Sigmoid colon (tissue), 7 donors: ENCODE measurements around the gene NAE1. TPM values are rescaled to one million over a fixed set of nuclear protein-coding genes. Genes with fewer than 3 reads are reported as not detected.

Experiments
- DNase-seq: peaks from one replicate; pipeline ENCODE4 v3.0.0-alpha.2; 2019
- H3K27ac ChIP-seq, 4 donors: fragments of 200-600 bp; sonication (generic); one replicate each; pipeline ENCODE4 v1.5.1; 2016 to 2019; ENCODE audit warnings: mild to moderate bottlenecking in 1 of 4
- H3K27me3 ChIP-seq, 3 donors: fragments of 200-600 bp; sonication (generic); one replicate each; pipeline ENCODE4 v1.5.1; 2019; ENCODE audit warnings: mild to moderate bottlenecking in 1 of 3
- H3K36me3 ChIP-seq, 4 donors: fragments of 200-600 bp; sonication (generic); one replicate each; pipeline ENCODE4 v1.5.1; 2016 to 2019
- H3K4me1 ChIP-seq, 4 donors: fragments of 200-600 bp; sonication (generic); one replicate each; pipeline ENCODE4 v1.5.1; 2017 to 2019
- H3K4me3 ChIP-seq, 4 donors: fragments of 200-600 bp; sonication (generic); one replicate each; pipeline ENCODE4 v1.5.1; 2017 to 2019; ENCODE audit warnings: mild to moderate bottlenecking in 2 of 4, moderate library complexity in 1 of 4
- H3K9me3 ChIP-seq, 4 donors: fragments of 200-600 bp in 3 of 4; sonication (generic) in 3 of 4; one replicate each; pipeline versions ENCODE4 v1.5.1 to v1.6.1; 2013 to 2019
- CTCF ChIP-seq, 4 experiments: fragments of 450-650 bp in 3 of 4; fragments of 200-600 bp in 1 of 4; IDR thresholded peaks; one replicate each; pipeline ENCODE4 v1.5.1; 2016 to 2019; ENCODE audit warnings: antibody characterized with exemption in 4 of 4, mild to moderate bottlenecking in 3 of 4, moderate library complexity in 2 of 4
- EP300 ChIP-seq, 4 donors: sonication (generic); formaldehyde crosslinking; IDR thresholded peaks; one replicate each; pipeline ENCODE4 v1.6.1; 2017; ENCODE audit warnings: antibody characterized with exemption in 4 of 4
- POLR2A ChIP-seq, 2 donors: fragments of 450-650 bp; IDR thresholded peaks; one replicate each; pipeline ENCODE4 v1.6.1; 2016; ENCODE audit warnings: antibody characterized with exemption in 2 of 2, mild to moderate bottlenecking in 2 of 2, moderate library complexity in 2 of 2
- POLR2AphosphoS5 ChIP-seq, 4 donors: sonication (generic); formaldehyde crosslinking; IDR thresholded peaks; one replicate each; pipeline ENCODE4 v1.6.1; 2017; ENCODE audit warnings: antibody characterized with exemption in 4 of 4
- WGBS, 2 donors: extraction: QIAGEN DNeasy Blood & Tissue Kit; methylation state at CpG; one replicate each; pipeline ENCODE4 v1.1.7; 2013; 5-methylcytosine and 5-hydroxymethylcytosine counted together
- intact Hi-C: fragments of 100-400 bp; cut with DNase I; formaldehyde crosslinking; loops from one replicate; pipeline ENCODE4 v1.15.1; 2023
- polyA plus RNA-seq, 3 donors: library from polyadenylated mRNA; stranded (reverse); fragments of 200-250 nt; gene quantifications; one replicate each; pipeline ENCODE4 v1.2.3, GENCODE V29; 2013
- total RNA-seq, 4 donors: library from RNA; depleted of rRNA; stranded (reverse); fragments of >200 nt; gene quantifications; one replicate each; pipeline ENCODE4 v1.1.0, GENCODE V29; 2016
- donor health status: healthy with polysubstance abuse.
- donor health status: Bipolar disorder and iron deficiency.
- donor health status: healthy.

Gene NAE1
- total and polyA plus RNA-seq, 7 donors: 34.6 to 58.3 (median 42.4) TPM

DNA sequence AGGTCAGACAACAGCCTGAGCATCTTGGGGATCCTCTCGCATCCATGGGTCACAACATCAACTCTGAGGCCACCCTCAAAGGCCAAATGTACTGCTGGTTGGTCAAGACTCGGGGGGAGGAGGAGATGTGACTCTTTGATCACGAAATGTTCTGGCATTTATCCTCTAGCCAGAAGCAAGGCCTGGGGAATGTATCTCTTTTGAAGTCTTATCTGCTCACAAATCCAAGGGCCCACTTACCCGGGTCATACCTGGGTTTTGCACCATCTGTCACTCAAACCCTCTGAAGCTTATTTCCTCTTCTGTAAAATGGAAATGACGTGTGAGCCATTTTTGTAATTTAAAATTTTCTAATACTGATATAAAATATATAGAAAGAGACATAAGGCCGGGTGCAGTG is 26.7 kb upstream of the NAE1 start:
- Histone ChIP-seq H3K4me3 (no peak overlapping the region), H3K9me3 (no peaks in the 10 kb centered on the region), H3K27me3 (no peaks in the 10 kb centered on the region), H3K4me1 (peaks cover 0 to 12% (median 11%) of the 10 kb centered on the region in 4 donors), H3K36me3 (no peaks in the 10 kb centered on the region), H3K27ac (no peak overlapping the region)
- intact Hi-C loops: no loop called here
- WGBS, 2 donors: 86 to 94% methylated on average over 6 of the region's 6 CpGs
- TF ChIP-seq CTCF (IDR thresholded peaks at IDR 0.05): no peak
- no peak for TF ChIP-seq POLR2AphosphoS5 (IDR thresholded peaks at IDR 0.05)
- no peak for TF ChIP-seq POLR2A (IDR thresholded peaks at IDR 0.05)
- no peak for TF ChIP-seq EP300 (IDR thresholded peaks at IDR 0.05)
- no peak for DNase-seq

DNA sequence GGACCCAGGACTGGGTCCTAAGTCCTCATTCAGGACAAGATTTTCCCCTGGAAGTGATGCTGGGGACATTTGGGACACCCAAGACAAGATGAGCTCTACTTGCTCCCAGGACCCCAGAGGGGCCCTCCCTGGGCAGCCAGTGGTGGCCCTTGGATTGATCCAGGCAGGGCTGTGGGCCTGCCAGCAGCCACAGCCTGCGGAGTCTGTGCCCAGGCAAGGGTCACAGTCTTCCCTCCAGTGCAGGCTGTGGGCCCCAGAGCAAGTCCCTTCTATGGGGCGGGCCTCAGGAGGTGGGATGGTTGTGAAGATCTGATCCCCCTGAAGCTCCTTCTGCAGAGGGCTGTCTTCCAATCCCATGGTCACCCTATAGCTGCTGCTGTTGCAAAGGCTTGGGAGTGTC is 26.0 kb upstream of the NAE1 start:
- 96 to 98% methylated on average over 2 of the region's 2 CpGs for WGBS, 2 donors
- Histone ChIP-seq H3K4me1 (peaks cover 0 to 12% (median 11%) of the 10 kb centered on the region in 4 donors), H3K9me3 (no peaks in the 10 kb centered on the region), H3K4me3 (no peak overlapping the region), H3K27ac (no peak overlapping the region), H3K27me3 (no peaks in the 10 kb centered on the region), H3K36me3 (no peaks in the 10 kb centered on the region)
- DNase-seq: no peak
- intact Hi-C loops: no loop called here
- no peak for TF ChIP-seq POLR2A (IDR thresholded peaks at IDR 0.05)
- no peak for TF ChIP-seq EP300 (IDR thresholded peaks at IDR 0.05)
- TF ChIP-seq CTCF (IDR thresholded peaks at IDR 0.05): no peak
- TF ChIP-seq POLR2AphosphoS5 (IDR thresholded peaks at IDR 0.05): no peak

- WGBS, 2 donors: 90 to 95% methylated on average over 6 of the region's 6 CpGs
- intact Hi-C loops: no loop called here
- no peak for DNase-seq
These were observed 25.5 kb upstream of the NAE1 start for GRCh38 chr16:66856184-66856730.

GRCh38 chr16:66853261-66854139 is 22.7 kb upstream of the NAE1 start:
- intact Hi-C loops: no loop called here
- WGBS, 2 donors: 71 to 85% methylated on average over 15 of the region's 15 CpGs
- no peaks in the 10 kb centered on the region for H3K36me3 ChIP-seq
- H3K4me1 ChIP-seq: no peaks in the 10 kb centered on the region
- no peak overlapping the region for H3K27ac ChIP-seq
- H3K9me3 ChIP-seq: no peaks in the 10 kb centered on the region
- no peak overlapping the region for H3K4me3 ChIP-seq
- H3K27me3 ChIP-seq: no peaks in the 10 kb centered on the region
- no peak for DNase-seq
- TF ChIP-seq POLR2A (IDR thresholded peaks at IDR 0.05) (no peak), CTCF (IDR thresholded peaks at IDR 0.05) (no peak), POLR2AphosphoS5 (IDR thresholded peaks at IDR 0.05) (no peak), EP300 (IDR thresholded peaks at IDR 0.05) (no peak)

More at GRCh38 chr16:66856184-66856730, 25.5 kb upstream of the NAE1 start:
- no peak overlapping the region for H3K4me3 ChIP-seq
- no peaks in the 10 kb centered on the region for H3K36me3 ChIP-seq
- no peaks in the 10 kb centered on the region for H3K9me3 ChIP-seq
- no peak overlapping the region for H3K27ac ChIP-seq
- TF ChIP-seq POLR2A (IDR thresholded peaks at IDR 0.05): no peak
- TF ChIP-seq EP300 (IDR thresholded peaks at IDR 0.05): no peak
- TF ChIP-seq CTCF (IDR thresholded peaks at IDR 0.05): no peak
- TF ChIP-seq POLR2AphosphoS5 (IDR thresholded peaks at IDR 0.05): no peak
- H3K4me1 ChIP-seq: peaks cover 0 to 12% (median 11%) of the 10 kb centered on the region in 4 donors
- no peaks in the 10 kb centered on the region for H3K27me3 ChIP-seq
